HG02973 (cell line): Measurements from ENCODE around the gene KRTAP22-2.

Experiments
- ATAC-seq: cut with Tn5 transposase; IDR thresholded peaks from one replicate; pipeline ENCODE4 v1.9.1; 2021; ENCODE audit warnings: moderate library complexity; ENCODE audit not compliant: unreplicated experiment

The KRTAP22-2 gene

DNA sequence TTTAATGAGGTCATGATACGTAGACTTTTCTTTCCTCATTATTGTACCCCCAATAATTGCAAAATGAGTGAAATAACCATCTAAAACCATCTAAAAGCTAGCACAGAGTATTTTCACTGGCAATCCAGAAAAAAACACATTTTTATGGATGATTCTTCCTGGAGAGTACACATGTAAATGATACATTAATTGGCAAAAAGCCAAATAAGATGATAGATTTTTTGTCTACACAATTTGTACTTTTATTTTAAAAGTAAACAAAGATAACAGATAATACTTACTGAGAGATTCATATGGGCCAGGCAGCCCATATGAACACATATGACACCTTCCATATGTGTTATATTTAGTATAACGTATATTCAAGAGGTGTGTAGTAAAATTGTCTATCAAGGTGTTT is 26.6 kb downstream of the KRTAP22-2 start:
- ATAC-seq: no peak

GRCh38 chr21:30563072-30563471 is 27.1 kb downstream of the KRTAP22-2 start:
- no peak for ATAC-seq

DNA sequence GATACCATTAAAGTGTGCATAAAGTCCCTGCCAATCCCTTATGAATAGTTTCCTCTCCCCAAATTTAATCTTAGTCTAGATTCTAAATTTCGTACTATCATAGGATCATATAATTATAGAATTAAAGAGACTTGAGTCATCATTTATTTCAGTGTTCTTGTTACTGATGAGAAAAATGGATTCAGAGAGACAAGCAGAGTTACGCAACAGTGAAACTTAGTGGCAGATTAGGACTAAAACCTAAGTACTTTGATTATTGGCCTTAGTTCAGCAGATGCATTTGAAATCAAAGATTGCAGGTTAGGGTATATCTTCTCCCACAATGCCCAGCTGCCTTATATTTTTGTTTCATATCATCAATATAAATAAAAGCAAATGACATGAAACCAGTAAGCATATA is 28.2 kb downstream of the KRTAP22-2 start:
- ATAC-seq: no peak

GRCh38 chr21:30561264-30561895 is 28.8 kb downstream of the KRTAP22-2 start, which contains the start of gene KRTAP19-7:
Gene KRTAP19-7 (minus strand): TSS chr21:30561314. CDS start chr21:30561289, 25 bp downstream.
- no peak for ATAC-seq

DNA sequence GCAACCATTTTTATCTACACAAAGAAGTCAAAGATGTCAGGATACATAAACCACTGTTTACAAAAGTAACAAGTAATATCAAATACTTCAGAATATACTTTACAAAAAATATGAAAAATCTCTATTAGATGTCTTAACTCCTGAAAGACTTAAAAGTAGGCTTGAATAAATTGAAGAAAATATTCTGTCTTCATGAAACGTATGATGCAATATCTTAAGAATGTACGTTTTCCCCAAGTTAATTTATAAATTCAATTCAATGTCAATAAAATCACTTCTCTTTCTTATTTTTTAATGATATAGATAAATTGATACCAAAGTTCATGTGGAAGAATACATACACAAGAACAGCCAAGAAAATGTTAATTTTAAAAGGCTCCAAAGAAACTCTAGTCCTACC is 35.1 kb downstream of the KRTAP22-2 start:
- no peak for ATAC-seq

DNA sequence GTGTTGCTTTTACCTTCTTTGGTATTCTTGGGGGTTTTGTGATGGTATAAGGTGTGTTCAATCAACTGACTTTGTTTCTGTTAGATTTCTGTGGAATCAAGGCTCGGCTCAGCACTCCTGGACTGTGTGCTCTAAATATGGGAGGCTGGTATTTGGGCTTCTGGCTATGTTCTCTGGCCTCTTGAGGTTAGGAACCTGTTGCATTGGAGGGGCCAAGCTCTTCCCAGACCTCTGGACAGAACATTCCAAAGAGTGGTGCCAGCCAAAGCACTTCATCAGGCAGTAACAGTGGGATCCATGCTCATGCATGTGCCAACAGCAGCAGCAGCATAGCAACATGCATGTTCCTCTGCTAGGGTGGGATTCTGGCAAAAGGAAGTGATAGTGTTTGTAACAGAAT is 37.4 kb downstream of the KRTAP22-2 start:
- no peak for ATAC-seq

GRCh38 chr21:30541764-30542163 is 48.4 kb downstream of the KRTAP22-2 start, which contains the start of gene KRTAP19-6:
Gene KRTAP19-6 (minus strand): TSS chr21:30541864. CDS start chr21:30541833, 31 bp downstream.
- ATAC-seq: no peak
